HL-60 (cell line): Measurements from ENCODE around the gene SAP30.

Source experiments
- DNase-seq, 2 experiments: peaks; one replicate each; pipeline ENCODE4 v3.0.0-alpha.2; 2010 to 2020; ENCODE audit warnings: low read depth in 1 of 2, low spot score in 1 of 2
- H3K27ac ChIP-seq: fragments of 250-450 bp; sonication (Bioruptor Pico); replicated peaks from 2 replicates; pipeline ENCODE4 v1.5.1; 2020; ENCODE audit warnings: mild to moderate bottlenecking, moderate library complexity
- H3K27me3 ChIP-seq: fragments of 250-450 bp; sonication (Bioruptor Pico); 2 replicates; pipeline ENCODE4 v1.5.1; 2021; ENCODE audit warnings: mild to moderate bottlenecking, moderate library complexity; ENCODE audit not compliant: insufficient read depth, poor library complexity, severe bottlenecking
- H3K4me3 ChIP-seq: replicated peaks from 2 replicates; pipeline ENCODE4 v1.5.1; 2011; ENCODE audit warnings: mild to moderate bottlenecking, control low read depth, low read length; ENCODE audit not compliant: insufficient read depth
- GABPA ChIP-seq: IDR thresholded peaks from 2 replicates; pipeline ENCODE4 v1.6.1; 2012; ENCODE audit warnings: low read depth
- POLR2AphosphoS5 ChIP-seq: IDR thresholded peaks from 2 replicates; pipeline ENCODE4 v1.6.1; 2012; ENCODE audit warnings: low read depth
- SPI1 ChIP-seq: IDR thresholded peaks from 2 replicates; pipeline ENCODE4 v1.6.1; 2012; ENCODE audit warnings: low read depth, mild to moderate bottlenecking, borderline replicate concordance
- TF ChIP-seq, protein P1 (sequence below): IDR thresholded peaks from 2 replicates; pipeline ENCODE4 v1.6.1; 2012; ENCODE audit warnings: low read depth; ENCODE audit not compliant: insufficient replicate concordance
- TF ChIP-seq, protein P2 (sequence below): IDR thresholded peaks from one replicate; pipeline ENCODE4 v1.5.1; 2011; ENCODE audit warnings: low read length, control low read depth, inconsistent platforms; ENCODE audit not compliant: insufficient read depth

The SAP30 gene

DNA sequence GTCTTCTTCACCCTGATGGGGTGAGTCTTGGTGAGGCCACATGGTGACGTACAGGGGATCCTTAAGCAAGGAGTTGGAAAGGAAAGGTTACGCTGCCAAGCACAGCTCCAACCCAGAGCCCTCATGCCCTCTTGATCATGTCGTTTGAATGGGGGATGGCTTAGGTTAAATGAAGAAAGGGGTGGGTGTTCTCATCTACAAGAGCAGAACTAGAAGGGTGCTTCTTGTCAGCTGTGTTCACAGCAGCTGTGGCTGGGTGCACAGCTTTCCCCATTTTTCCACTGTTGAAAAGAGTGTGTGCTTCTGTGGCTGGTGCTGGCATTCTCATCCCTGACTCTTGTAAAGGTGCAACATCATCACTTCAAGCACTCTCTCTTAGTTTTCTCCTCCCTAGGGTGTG is 43.7 kb downstream of the SAP30 start:
- no peak for TF ChIP-seq POLR2AphosphoS5
- no peak for TF ChIP-seq GABPA
- TF ChIP-seq, protein P1, sequence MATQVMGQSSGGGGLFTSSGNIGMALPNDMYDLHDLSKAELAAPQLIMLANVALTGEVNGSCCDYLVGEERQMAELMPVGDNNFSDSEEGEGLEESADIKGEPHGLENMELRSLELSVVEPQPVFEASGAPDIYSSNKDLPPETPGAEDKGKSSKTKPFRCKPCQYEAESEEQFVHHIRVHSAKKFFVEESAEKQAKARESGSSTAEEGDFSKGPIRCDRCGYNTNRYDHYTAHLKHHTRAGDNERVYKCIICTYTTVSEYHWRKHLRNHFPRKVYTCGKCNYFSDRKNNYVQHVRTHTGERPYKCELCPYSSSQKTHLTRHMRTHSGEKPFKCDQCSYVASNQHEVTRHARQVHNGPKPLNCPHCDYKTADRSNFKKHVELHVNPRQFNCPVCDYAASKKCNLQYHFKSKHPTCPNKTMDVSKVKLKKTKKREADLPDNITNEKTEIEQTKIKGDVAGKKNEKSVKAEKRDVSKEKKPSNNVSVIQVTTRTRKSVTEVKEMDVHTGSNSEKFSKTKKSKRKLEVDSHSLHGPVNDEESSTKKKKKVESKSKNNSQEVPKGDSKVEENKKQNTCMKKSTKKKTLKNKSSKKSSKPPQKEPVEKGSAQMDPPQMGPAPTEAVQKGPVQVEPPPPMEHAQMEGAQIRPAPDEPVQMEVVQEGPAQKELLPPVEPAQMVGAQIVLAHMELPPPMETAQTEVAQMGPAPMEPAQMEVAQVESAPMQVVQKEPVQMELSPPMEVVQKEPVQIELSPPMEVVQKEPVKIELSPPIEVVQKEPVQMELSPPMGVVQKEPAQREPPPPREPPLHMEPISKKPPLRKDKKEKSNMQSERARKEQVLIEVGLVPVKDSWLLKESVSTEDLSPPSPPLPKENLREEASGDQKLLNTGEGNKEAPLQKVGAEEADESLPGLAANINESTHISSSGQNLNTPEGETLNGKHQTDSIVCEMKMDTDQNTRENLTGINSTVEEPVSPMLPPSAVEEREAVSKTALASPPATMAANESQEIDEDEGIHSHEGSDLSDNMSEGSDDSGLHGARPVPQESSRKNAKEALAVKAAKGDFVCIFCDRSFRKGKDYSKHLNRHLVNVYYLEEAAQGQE = no peak
- TF ChIP-seq SPI1 = no peak
- TF ChIP-seq, protein P2, sequence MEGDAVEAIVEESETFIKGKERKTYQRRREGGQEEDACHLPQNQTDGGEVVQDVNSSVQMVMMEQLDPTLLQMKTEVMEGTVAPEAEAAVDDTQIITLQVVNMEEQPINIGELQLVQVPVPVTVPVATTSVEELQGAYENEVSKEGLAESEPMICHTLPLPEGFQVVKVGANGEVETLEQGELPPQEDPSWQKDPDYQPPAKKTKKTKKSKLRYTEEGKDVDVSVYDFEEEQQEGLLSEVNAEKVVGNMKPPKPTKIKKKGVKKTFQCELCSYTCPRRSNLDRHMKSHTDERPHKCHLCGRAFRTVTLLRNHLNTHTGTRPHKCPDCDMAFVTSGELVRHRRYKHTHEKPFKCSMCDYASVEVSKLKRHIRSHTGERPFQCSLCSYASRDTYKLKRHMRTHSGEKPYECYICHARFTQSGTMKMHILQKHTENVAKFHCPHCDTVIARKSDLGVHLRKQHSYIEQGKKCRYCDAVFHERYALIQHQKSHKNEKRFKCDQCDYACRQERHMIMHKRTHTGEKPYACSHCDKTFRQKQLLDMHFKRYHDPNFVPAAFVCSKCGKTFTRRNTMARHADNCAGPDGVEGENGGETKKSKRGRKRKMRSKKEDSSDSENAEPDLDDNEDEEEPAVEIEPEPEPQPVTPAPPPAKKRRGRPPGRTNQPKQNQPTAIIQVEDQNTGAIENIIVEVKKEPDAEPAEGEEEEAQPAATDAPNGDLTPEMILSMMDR = no peak
- no peak for DNase-seq
- Histone ChIP-seq H3K27me3 (no peaks in the 10 kb centered on the region), H3K27ac (no peak overlapping the region), H3K4me3 (no peak overlapping the region)

DNA sequence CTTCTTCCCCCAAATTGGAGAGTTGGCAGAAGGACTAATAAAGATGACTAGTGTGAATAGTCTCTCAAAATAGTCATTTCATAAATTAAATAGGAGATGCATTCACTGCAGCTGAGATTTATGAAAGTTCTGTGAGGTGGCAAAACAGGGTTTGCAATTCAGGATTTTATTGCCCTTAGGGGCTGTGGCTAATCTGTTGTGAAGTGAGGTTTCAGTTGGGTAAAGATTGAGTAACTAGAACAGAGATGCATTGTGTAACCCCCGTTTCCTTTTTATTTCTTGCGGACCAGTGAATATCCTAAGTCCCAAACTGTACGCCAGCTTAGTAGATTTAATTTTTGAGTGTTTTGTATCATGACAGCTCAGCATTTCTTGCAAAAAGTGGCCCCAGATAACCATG is 44.3 kb downstream of the SAP30 start:
- Histone ChIP-seq H3K27me3 (no peaks in the 10 kb centered on the region), H3K4me3 (no peak overlapping the region), H3K27ac (peak overlapping the region; percentile 82)
- TF ChIP-seq GABPA = 0 out of 2 replicates have a peak, but pooled peaks have one; percentile 35
- TF ChIP-seq SPI1 = peak; percentile 58; the same call in 1 of the 2 replicates
- peak; percentile 67 for TF ChIP-seq POLR2AphosphoS5
- TF ChIP-seq, protein P2 = no peak
- TF ChIP-seq, protein P1 = peak; percentile 23
- DNase-seq = peak; percentile 79 to 87

DNA sequence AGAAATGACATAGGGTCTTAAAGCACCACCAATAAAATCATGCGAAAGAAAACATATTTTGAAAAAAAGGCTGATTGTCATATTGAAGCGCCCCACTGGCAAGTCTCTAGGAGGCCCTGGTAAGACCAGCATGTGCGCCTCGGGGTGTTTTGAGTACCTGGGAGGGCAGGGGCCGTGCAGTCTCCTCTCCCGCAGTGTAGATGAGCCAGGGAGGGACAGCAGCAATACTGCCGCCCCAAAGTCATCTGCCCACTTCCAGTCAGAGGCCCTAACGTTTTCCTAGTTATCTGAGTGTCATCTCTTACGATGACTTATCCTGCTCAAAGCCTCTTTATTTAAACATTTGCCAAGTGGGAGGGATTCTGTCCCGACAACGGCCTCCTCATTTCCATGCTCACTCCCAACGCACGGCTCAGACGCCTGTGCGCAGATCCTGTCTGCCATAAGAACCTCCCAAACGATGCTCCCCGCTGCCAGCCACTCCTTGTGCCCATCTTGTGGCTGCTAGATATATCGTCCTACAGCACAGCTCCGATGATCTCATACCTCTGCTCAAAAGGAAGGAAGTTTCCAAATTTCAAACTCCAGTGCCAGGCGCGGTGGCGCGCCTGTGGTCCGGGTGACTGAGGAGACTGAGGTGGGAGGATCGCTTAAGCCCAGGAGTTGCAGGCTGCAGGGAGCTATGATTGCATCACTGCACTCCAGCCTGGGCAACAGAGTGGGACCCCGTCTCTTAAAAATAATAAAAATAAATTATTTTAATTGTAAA is 45.3 kb downstream of the SAP30 start:
- TF ChIP-seq, protein P2 = no peak
- TF ChIP-seq SPI1 (peak; percentile 46; the same call in 1 of the 2 replicates), GABPA (peak; percentile 60), POLR2AphosphoS5 (peak; percentile 81)
- TF ChIP-seq, protein P1 = no peak
- Histone ChIP-seq H3K27me3 (no peaks in the 10 kb centered on the region), H3K4me3 (peak overlapping the region; percentile 11), H3K27ac (peak overlapping the region; percentile 82)
- peak; percentile 94 to 98 for DNase-seq
